MCF 10A (cell line): ENCODE data around the gene CMTM2. TPM values are rescaled to one million over a fixed set of nuclear protein-coding genes. Genes with fewer than 3 reads are reported as not detected.

Experiments used
- BruUV-seq: library from RNA; stranded (reverse); fragments of 400-500 nt; replicated peaks from 2 replicates; lab custom pipeline; 2021; lab: Mats Ljungman, UMichigan
- CTCF ChIA-PET: fragments of 300-600 bp; sonication (Branson Sonifier 250); formaldehyde crosslinking; extraction: SDS; loops from one replicate; lab custom pipeline; 2021; ENCODE audit warnings: antibody characterized with exemption, inconsistent platforms; lab: Yijun Ruan, JAX
- POLR2A ChIA-PET: fragments of 300-600, 350-650 bp; sonication (Branson Sonifier 250); formaldehyde crosslinking; extraction: SDS; loops from one replicate; lab custom pipeline; 2020; ENCODE audit warnings: antibody characterized with exemption, inconsistent platforms; lab: Yijun Ruan, JAX
- DNase-seq: peaks from one replicate; pipeline ENCODE4 v3.0.0-alpha.2; 2018; ENCODE audit not compliant: unreplicated experiment
- H3K27ac Mint-ChIP-seq: one replicate; pipeline ENCODE4 v1.8.0; 2022; ENCODE audit warnings: mild to moderate bottlenecking, low read depth, mixed read lengths; ENCODE audit not compliant: unreplicated experiment
- H3K27me3 Mint-ChIP-seq: one replicate; pipeline ENCODE4 v1.8.0; 2022; ENCODE audit warnings: mixed read lengths; ENCODE audit not compliant: insufficient read depth, unreplicated experiment
- H3K36me3 Mint-ChIP-seq: one replicate; pipeline ENCODE4 v1.8.0; 2022; ENCODE audit warnings: mild to moderate bottlenecking, moderate library complexity, mixed read lengths; ENCODE audit not compliant: insufficient read depth, unreplicated experiment
- H3K4me1 Mint-ChIP-seq: one replicate; pipeline ENCODE4 v1.8.0; 2022; ENCODE audit warnings: mixed read lengths; ENCODE audit not compliant: insufficient read depth, unreplicated experiment
- H3K4me3 Mint-ChIP-seq: one replicate; pipeline ENCODE4 v1.8.0; 2022; ENCODE audit warnings: mild to moderate bottlenecking, moderate library complexity, mixed read lengths; ENCODE audit not compliant: unreplicated experiment
- H3K9me3 Mint-ChIP-seq: one replicate; pipeline ENCODE4 v1.8.0; 2022; ENCODE audit warnings: mixed read lengths; ENCODE audit not compliant: unreplicated experiment
- intact Hi-C: fragments of 100-400 bp; cut with micrococcal nuclease; formaldehyde crosslinking; loops from 2 replicates; pipeline ENCODE4 v1.14.1; 2022
- total RNA-seq: library from RNA; stranded (reverse); gene quantifications from 2 replicates; pipeline ENCODE4 v1.2.3, GENCODE V29; 2022
- TF ChIP-seq, protein P1 (sequence below): fragments of 200-600 bp; IDR thresholded peaks from one replicate; pipeline ENCODE4 v1.8.0; 2022; ENCODE audit warnings: antibody characterized with exemption, mild to moderate bottlenecking; ENCODE audit not compliant: unreplicated experiment

Gene CMTM2
- total RNA-seq, 1 experiment from 2014 or later: not detected

DNA sequence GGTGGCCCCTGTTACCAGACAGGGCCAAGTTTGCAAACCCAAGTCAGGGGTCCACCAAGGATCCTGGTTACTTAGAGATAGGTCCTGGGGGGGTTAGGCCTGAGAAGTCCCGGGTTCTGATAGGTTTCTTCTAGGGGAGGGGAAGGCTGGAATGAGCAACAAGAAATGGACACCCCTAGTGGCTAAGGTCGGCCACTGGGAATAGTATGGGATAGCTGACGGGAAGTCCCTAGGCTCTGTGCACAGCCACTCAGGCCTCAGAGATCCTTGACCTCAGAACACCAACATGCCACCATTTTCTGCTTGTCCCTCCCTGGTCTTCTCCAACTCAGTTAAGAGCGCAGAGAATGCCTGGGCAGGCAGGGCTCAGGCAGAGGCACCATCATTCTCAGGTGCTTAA, 42.7 kb upstream of the CMTM2 start:
- POLR2A ChIA-PET: no interaction called here
- TF ChIP-seq, protein P1, sequence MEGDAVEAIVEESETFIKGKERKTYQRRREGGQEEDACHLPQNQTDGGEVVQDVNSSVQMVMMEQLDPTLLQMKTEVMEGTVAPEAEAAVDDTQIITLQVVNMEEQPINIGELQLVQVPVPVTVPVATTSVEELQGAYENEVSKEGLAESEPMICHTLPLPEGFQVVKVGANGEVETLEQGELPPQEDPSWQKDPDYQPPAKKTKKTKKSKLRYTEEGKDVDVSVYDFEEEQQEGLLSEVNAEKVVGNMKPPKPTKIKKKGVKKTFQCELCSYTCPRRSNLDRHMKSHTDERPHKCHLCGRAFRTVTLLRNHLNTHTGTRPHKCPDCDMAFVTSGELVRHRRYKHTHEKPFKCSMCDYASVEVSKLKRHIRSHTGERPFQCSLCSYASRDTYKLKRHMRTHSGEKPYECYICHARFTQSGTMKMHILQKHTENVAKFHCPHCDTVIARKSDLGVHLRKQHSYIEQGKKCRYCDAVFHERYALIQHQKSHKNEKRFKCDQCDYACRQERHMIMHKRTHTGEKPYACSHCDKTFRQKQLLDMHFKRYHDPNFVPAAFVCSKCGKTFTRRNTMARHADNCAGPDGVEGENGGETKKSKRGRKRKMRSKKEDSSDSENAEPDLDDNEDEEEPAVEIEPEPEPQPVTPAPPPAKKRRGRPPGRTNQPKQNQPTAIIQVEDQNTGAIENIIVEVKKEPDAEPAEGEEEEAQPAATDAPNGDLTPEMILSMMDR: no peak
- no peaks in the 10 kb centered on the region for H3K4me1 Mint-ChIP-seq
- H3K27me3 Mint-ChIP-seq: no peaks in the 10 kb centered on the region
- DNase-seq: no peak
- BruUV-seq: no TSS peak
- H3K27ac Mint-ChIP-seq: no peak overlapping the region
- H3K4me3 Mint-ChIP-seq: no peak overlapping the region
- intact Hi-C loops: no loop called here
- no peaks in the 10 kb centered on the region for H3K9me3 Mint-ChIP-seq
- CTCF ChIA-PET: interaction anchor here (0.5 to 1.3 kb wide), 3 partner anchors 60 to 294 kb away, joined by 3 to 4 read pairs (median 3); partner anchors contain the start of gene NAE1
- H3K36me3 Mint-ChIP-seq: peaks cover 61% of the 10 kb centered on the region

DNA sequence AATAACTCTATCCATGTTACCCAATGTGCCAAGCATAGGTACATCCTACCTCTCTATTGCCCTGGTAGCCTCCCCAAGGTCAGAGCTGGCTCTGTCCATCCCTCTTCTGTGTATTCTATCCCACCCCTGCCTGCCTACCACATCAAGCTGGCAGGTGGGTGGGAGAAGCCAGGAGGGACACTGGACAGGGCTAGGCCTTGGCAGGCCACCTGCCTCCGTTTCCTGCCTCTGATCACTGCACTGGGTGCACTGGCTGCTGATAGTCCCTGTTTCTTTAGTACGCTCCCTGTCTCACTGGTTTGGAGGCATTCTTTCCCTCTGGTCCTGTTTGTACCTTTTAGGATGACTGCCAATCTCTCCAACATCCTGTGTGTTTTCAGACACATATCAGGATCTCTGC, 42.0 kb upstream of the CMTM2 start:
- Mint-ChIP-seq H3K27me3 (no peaks in the 10 kb centered on the region), H3K4me3 (no peak overlapping the region), H3K4me1 (no peaks in the 10 kb centered on the region), H3K27ac (no peak overlapping the region), H3K36me3 (peaks cover 60% of the 10 kb centered on the region), H3K9me3 (no peaks in the 10 kb centered on the region)
- ChIA-PET POLR2A (no interaction called here), CTCF (interaction anchor here (1.3 kb wide), 1 partner anchor 294 kb away, joined by 3 read pairs; the partner anchor contains the start of gene NAE1)
- intact Hi-C loops: no loop called here
- BruUV-seq: no TSS peak
- TF ChIP-seq, protein P1: no peak
- no peak for DNase-seq

DNA sequence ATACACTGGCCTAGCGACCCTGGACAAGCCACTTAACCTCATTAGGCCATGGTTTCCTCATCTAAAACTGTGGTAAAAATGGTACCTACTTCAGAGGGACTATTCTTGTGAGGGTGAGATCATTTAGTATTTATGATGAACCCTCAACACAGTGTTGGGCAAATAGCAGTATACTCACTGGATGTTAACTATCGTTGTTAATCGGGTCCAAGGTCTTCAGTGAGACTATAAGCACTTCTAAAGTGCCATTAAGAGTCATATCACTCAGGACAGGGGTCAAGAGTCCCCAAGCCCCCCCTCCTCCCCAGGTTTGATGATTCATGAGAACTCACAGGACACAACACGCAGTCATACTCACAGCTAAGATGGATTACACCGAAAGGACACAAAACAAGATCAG, 40.4 kb upstream of the CMTM2 start:
- Mint-ChIP-seq H3K4me3 (no peak overlapping the region), H3K4me1 (no peaks in the 10 kb centered on the region), H3K27me3 (no peaks in the 10 kb centered on the region), H3K36me3 (peaks cover 50% of the 10 kb centered on the region), H3K27ac (no peak overlapping the region), H3K9me3 (no peaks in the 10 kb centered on the region)
- intact Hi-C loops: no loop called here
- no peak for DNase-seq
- TF ChIP-seq, protein P1: no peak
- ChIA-PET CTCF (interaction anchor here (0.5 to 0.6 kb wide), 3 partner anchors 148 to 329 kb away, joined by 3 to 4 read pairs (median 3); no protein-coding TSS in a partner anchor), POLR2A (no interaction called here)
- no TSS peak for BruUV-seq

DNA sequence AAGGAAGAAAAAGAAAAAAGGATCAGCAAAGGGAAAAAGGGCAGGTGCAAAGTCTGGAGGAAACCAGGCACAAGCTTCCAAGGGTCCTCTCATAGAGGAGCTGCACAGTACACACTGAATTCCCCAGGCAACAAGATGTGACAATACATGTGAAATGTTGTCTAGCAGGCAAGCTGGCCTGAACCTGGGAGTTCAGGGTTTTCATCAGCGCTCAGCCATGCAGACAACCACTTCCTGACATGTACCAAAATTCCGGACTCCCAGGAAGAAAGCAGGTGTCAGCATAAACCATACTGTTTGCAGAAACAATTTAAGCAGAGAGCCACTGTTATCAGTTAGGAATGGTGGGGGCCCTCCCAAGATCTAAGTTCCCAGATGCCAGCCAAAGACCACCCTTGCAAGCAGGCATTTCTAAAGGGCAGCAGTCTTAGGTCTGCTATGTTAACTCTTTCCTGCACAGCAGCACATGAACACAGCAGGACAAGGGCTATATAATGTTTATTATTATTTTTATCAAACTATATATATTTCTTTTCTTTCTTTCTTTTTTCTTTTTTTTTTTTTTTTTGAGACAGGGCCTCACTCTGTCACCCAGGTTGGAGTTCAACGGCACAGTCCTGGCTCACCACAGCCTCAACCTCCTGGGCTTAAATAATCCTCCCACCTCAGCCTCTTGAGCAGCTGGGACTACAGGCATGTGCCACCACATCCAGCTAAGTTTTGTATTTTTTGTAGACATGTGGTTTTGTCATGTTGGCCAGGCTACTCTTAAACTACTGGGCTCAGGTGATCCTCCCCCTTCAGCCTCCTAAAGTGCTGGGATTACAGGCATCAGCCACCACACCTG, 39.4 kb upstream of the CMTM2 start:
- DNase-seq: no peak
- H3K4me1 Mint-ChIP-seq: no peaks in the 10 kb centered on the region
- no peaks in the 10 kb centered on the region for H3K9me3 Mint-ChIP-seq
- POLR2A ChIA-PET: interaction anchor here (0.7 kb wide), 1 partner anchor 20 kb away, joined by 4 read pairs; no protein-coding TSS in a partner anchor
- no peak overlapping the region for H3K4me3 Mint-ChIP-seq
- peak overlapping the region; percentile 81 for H3K27ac Mint-ChIP-seq
- H3K36me3 Mint-ChIP-seq: peaks cover 44% of the 10 kb centered on the region
- TF ChIP-seq, protein P1: no peak
- H3K27me3 Mint-ChIP-seq: no peaks in the 10 kb centered on the region
- CTCF ChIA-PET: interaction anchor here (0.5 to 0.8 kb wide), 4 partner anchors 9 to 328 kb away, joined by 3 to 6 read pairs (median 4); no protein-coding TSS in a partner anchor
- no TSS peak for BruUV-seq
- intact Hi-C loops: no loop called here
